H9 (cell line): ENCODE results near the gene EPS8L3. TPM values are rescaled to one million over a fixed set of nuclear protein-coding genes. Genes with fewer than 3 reads are reported as not detected.

Source experiments
- DNase-seq: peaks from one replicate; pipeline ENCODE4 v3.0.0-alpha.2; 2017
- H2AFZ ChIP-seq: one replicate; pipeline ENCODE4 v1.6.1; 2013; ENCODE audit warnings: mild to moderate bottlenecking, low read length, control low read depth, moderate library complexity
- H2AK5ac ChIP-seq: 2 replicates; pipeline ENCODE4 v1.6.1; 2013; ENCODE audit warnings: low read length, control low read depth, mixed read lengths; ENCODE audit not compliant: insufficient read length
- H2BK120ac ChIP-seq: one replicate; pipeline ENCODE4 v1.6.1; 2013; ENCODE audit warnings: low read depth, mild to moderate bottlenecking, low read length, control low read depth, inconsistent platforms; ENCODE audit not compliant: poor library complexity, severe bottlenecking
- H2BK12ac ChIP-seq: 2 replicates; pipeline ENCODE4 v1.6.1; 2013; ENCODE audit warnings: low read length, control low read depth, mixed read lengths, low read depth; ENCODE audit not compliant: insufficient read length
- H2BK15ac ChIP-seq: 2 replicates; pipeline ENCODE4 v1.6.1; 2013; ENCODE audit warnings: low read depth, low read length, control low read depth
- H2BK20ac ChIP-seq: one replicate; pipeline ENCODE4 v1.6.1; 2013; ENCODE audit warnings: low read depth, mild to moderate bottlenecking, low read length, control low read depth, inconsistent platforms; ENCODE audit not compliant: poor library complexity, severe bottlenecking
- H2BK5ac ChIP-seq: 2 replicates; pipeline ENCODE4 v1.6.1; 2013; ENCODE audit warnings: low read length, control low read depth, mixed read lengths; ENCODE audit not compliant: insufficient read length
- H3K14ac ChIP-seq: 2 replicates; pipeline ENCODE4 v1.6.1; 2013; ENCODE audit warnings: low read length, control low read depth; ENCODE audit not compliant: insufficient read depth
- H3K18ac ChIP-seq: 2 replicates; pipeline ENCODE4 v1.6.1; 2013; ENCODE audit warnings: low read depth, mild to moderate bottlenecking, mixed read lengths, low read length, control low read depth; ENCODE audit not compliant: insufficient read length
- H3K23ac ChIP-seq: 2 replicates; pipeline ENCODE4 v1.6.1; 2013; ENCODE audit warnings: low read length, control low read depth, mixed read lengths, low read depth; ENCODE audit not compliant: insufficient read length
- H3K23me2 ChIP-seq: 2 replicates; pipeline ENCODE4 v1.6.1; 2013; ENCODE audit warnings: low read depth, mild to moderate bottlenecking, mixed read lengths, low read length, control low read depth; ENCODE audit not compliant: insufficient read length, poor library complexity, severe bottlenecking
- H3K27ac ChIP-seq: 2 replicates; pipeline ENCODE4 v1.5.1; 2013; ENCODE audit warnings: low read length, control low read depth, mixed read lengths, low read depth; ENCODE audit not compliant: insufficient read length
- H3K27me3 ChIP-seq: 2 replicates; pipeline ENCODE4 v1.6.1; 2013; ENCODE audit warnings: low read length, control low read depth, inconsistent platforms; ENCODE audit not compliant: insufficient read depth
- H3K4ac ChIP-seq: 2 replicates; pipeline ENCODE4 v1.6.1; 2013; ENCODE audit warnings: low read depth, mild to moderate bottlenecking, control low read depth, inconsistent platforms, low read length, moderate library complexity
- H3K4me1 ChIP-seq: 2 replicates; pipeline ENCODE4 v1.6.1; 2013; ENCODE audit warnings: low read length, control low read depth, inconsistent platforms; ENCODE audit not compliant: insufficient read depth
- H3K4me2 ChIP-seq: 2 replicates; pipeline ENCODE4 v1.6.1; 2013; ENCODE audit warnings: low read length, control low read depth, mixed read lengths; ENCODE audit not compliant: insufficient read length, insufficient read depth
- H3K56ac ChIP-seq: 2 replicates; pipeline ENCODE4 v1.6.1; 2013; ENCODE audit warnings: low read depth, mild to moderate bottlenecking, mixed read lengths, low read length, control low read depth; ENCODE audit not compliant: insufficient read length
- H3K79me1 ChIP-seq: 2 replicates; pipeline ENCODE4 v1.6.1; 2013; ENCODE audit warnings: low read depth, mild to moderate bottlenecking, moderate library complexity, low read length, control low read depth, inconsistent platforms; ENCODE audit not compliant: insufficient read depth, poor library complexity, severe bottlenecking
- H3K79me2 ChIP-seq: 2 replicates; pipeline ENCODE4 v1.6.1; 2013; ENCODE audit warnings: low read length, control low read depth, inconsistent platforms; ENCODE audit not compliant: insufficient read depth
- H3K9ac ChIP-seq: 2 replicates; pipeline ENCODE4 v1.6.1; 2013; ENCODE audit warnings: low read length, control low read depth, mixed read lengths; ENCODE audit not compliant: insufficient read length; ENCODE audit errors: extremely low read depth
- H3K9me3 ChIP-seq: one replicate; pipeline ENCODE4 v1.6.1; 2013; ENCODE audit warnings: low read depth, low read length, inconsistent platforms; ENCODE audit not compliant: control insufficient read depth
- H3T11ph ChIP-seq: one replicate; pipeline ENCODE4 v1.6.1; 2013; ENCODE audit warnings: mild to moderate bottlenecking, low read length, control low read depth, inconsistent platforms
- H4K20me1 ChIP-seq: one replicate; pipeline ENCODE4 v1.6.1; 2013; ENCODE audit not compliant: control insufficient read depth, insufficient read length, insufficient read depth
- H4K5ac ChIP-seq: 2 replicates; pipeline ENCODE4 v1.6.1; 2013; ENCODE audit warnings: low read depth, mild to moderate bottlenecking, mixed read lengths, low read length, control low read depth; ENCODE audit not compliant: insufficient read length
- H4K8ac ChIP-seq: replicated peaks from 2 replicates; pipeline ENCODE4 v1.6.1; 2013; ENCODE audit warnings: low read length, control low read depth, mixed read lengths, low read depth; ENCODE audit not compliant: insufficient read length
- H4K91ac ChIP-seq: 2 replicates; pipeline ENCODE4 v1.6.1; 2013; ENCODE audit warnings: low read depth, mild to moderate bottlenecking, moderate library complexity, mixed read lengths, low read length, control low read depth; ENCODE audit not compliant: insufficient read length
- H3K27ac Mint-ChIP-seq, 3 experiments: 2 replicates in 2 of 3; 3 replicates in 1 of 3; pipeline ENCODE4 v1.8.0; 2020 to 2021; ENCODE audit warnings: mixed read lengths in 3 of 3, mild to moderate bottlenecking in 1 of 3, moderate library complexity in 1 of 3
- H3K27me3 Mint-ChIP-seq: 2 replicates; pipeline ENCODE4 v1.8.0; 2021; ENCODE audit warnings: low read depth, mild to moderate bottlenecking, moderate library complexity, mixed read lengths
- H3K36me3 Mint-ChIP-seq, 3 experiments: 2 replicates in 2 of 3; 3 replicates in 1 of 3; pipeline ENCODE4 v1.8.0; 2020 to 2021; ENCODE audit warnings: low read depth in 3 of 3, mixed read lengths in 3 of 3; ENCODE audit not compliant: insufficient read depth in 1 of 3
- H3K4me1 Mint-ChIP-seq, 2 experiments: 2 replicates each; pipeline ENCODE4 v1.8.0; 2020; ENCODE audit warnings: mixed read lengths in 2 of 2
- H3K4me3 Mint-ChIP-seq, 2 experiments: 2 replicates in 1 of 2; 3 replicates in 1 of 2; pipeline ENCODE4 v1.8.0; 2020 to 2021; ENCODE audit warnings: mild to moderate bottlenecking in 2 of 2, mixed read lengths in 2 of 2, moderate library complexity in 1 of 2
- H3K9me3 Mint-ChIP-seq, 2 experiments: 2 replicates in 1 of 2; 3 replicates in 1 of 2; pipeline ENCODE4 v1.8.0; 2020; ENCODE audit warnings: mild to moderate bottlenecking in 2 of 2, mixed read lengths in 2 of 2, moderate library complexity in 1 of 2
- CTCF ChIP-seq: fragments of 200-600 bp; sonication (generic); conservative IDR thresholded peaks from 3 replicates; pipeline ENCODE4 v1.8.0; 2021; ENCODE audit warnings: antibody characterized with exemption, mild to moderate bottlenecking
- WGBS: extraction: QIAGEN DNeasy Blood & Tissue Kit; methylation state at CpG from one replicate; pipeline ENCODE4 v1.1.7; 2013; ENCODE audit warnings: missing lambda C conversion rate, low lambda C conversion rate, mixed read lengths; ENCODE audit not compliant: insufficient read length; ENCODE audit errors: extremely low coverage; 5-methylcytosine and 5-hydroxymethylcytosine counted together
- total RNA-seq: library from RNA; stranded (reverse); gene quantifications from 2 replicates; pipeline ENCODE4 v1.2.1, GENCODE V29; 2021

Gene EPS8L3
- total RNA-seq, 1 experiment from 2014 or later: not detected

- DNase-seq: no peak
- no peak overlapping the region for H3K4me3 Mint-ChIP-seq
- Histone ChIP-seq H2BK20ac (no peak overlapping the region), H3K27ac (no peak overlapping the region), H3K4me1 (no peaks in the 10 kb centered on the region), H3K4ac (no peak overlapping the region), H3K9me3 (no peaks in the 10 kb centered on the region), H3K23ac (no peak overlapping the region), H3T11ph (no peak overlapping the region), H2BK120ac (no peak overlapping the region), H4K20me1 (no peaks in the 10 kb centered on the region), H3K27me3 (no peaks in the 10 kb centered on the region; the same call in 1 of the 2 replicates), H2AFZ (no peak overlapping the region), H3K14ac (no peak overlapping the region), H3K4me2 (no peak overlapping the region), H4K8ac (no peak overlapping the region), H2BK5ac (no peak overlapping the region), H4K5ac (no peak overlapping the region), H2BK12ac (no peak overlapping the region), H3K79me2 (no peaks in the 10 kb centered on the region), H3K23me2 (no peaks in the 10 kb centered on the region), H3K9ac (no peak overlapping the region), H3K56ac (no peak overlapping the region), H3K18ac (no peak overlapping the region), H4K91ac (no peak overlapping the region), H2AK5ac (no peak overlapping the region), H3K79me1 (no peaks in the 10 kb centered on the region), H2BK15ac (no peak overlapping the region)
- no peaks in the 10 kb centered on the region; a peak in 1 of 5 replicates for H3K9me3 Mint-ChIP-seq
- no peaks in the 10 kb centered on the region; a peak in 1 of 4 replicates for H3K4me1 Mint-ChIP-seq
- no peak overlapping the region; a peak in 1 of 7 replicates for H3K27ac Mint-ChIP-seq
- peak; percentile 32; the same call in 2 of the 3 replicates for TF ChIP-seq CTCF
- peaks cover 5% of the 10 kb centered on the region for H3K27me3 Mint-ChIP-seq
- no peaks in the 10 kb centered on the region for H3K36me3 Mint-ChIP-seq
- no CpG with 5 or more reads among the region's 2 CpGs for WGBS
These were observed 45.2 kb downstream of the EPS8L3 start for GRCh38 chr1:109718495-109718894.
